Measurements from ENCODE around the gene TMEM238.
"Not testable (repeated sequence)": the region's sequence is repeated elsewhere in the genome, so short reads cannot be mapped to it uniquely, and the experiment has no call there.

Gene TMEM238

DNA sequence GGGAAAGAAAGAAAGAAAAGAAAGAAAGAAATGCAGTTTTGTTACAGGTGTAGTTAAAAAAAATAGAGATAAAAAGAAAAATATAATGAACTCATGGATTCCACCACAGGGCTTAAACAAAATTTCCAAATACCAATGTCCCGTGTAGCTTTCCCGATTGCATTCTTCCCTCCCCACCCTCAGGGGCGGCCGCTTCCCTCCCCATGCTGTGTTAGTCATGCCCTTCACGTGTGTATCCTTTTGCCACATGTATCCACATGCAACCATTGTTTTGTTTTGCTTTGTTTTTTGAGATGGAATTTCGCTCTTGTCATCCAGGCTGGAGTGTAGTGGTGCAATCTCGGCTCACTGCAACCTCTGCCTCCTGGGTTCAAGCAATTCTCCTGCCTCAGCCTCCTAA, 48.0 kb downstream of the TMEM238 start:
- DNase-seq, result no peak

DNA sequence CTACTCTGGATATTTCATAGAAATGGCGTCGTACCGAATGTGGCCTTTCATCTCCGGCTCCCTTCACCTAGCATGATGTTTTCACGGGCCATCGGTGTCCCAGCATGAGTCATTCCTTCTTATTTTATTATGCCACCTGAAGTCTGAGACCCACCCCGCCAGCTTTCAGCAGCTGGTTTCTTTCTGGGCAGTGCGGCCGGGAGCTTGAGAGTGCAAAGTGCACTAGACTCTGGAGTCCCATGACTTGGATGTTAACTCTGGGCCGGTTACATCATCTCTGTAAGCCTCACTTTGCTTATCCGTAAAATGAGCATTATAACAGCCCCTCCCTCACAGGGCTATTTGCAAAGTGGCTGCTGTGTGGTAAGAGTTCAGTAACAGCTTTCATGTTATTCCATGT, 50.2 kb downstream of the TMEM238 start:
- DNase-seq, result no peak

DNA sequence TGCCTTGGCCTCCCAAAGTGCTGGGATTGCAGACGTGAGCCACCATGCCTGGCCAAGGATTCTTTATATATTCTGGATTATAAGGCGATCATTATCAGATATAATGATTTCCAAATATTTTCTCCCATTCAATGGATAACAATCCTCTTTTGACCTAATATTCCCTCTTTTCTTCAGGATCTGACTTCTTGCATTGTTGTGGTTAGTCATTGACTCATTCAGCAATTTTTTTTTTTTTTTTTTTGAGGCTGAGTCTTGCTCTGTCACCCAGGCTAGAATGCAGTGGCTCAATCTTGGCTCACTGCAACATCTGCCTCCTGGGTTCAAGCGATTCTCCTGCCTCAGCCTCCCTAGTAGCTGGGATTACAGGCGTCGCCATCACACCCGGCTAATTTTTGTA, 54.3 kb downstream of the TMEM238 start:
- not testable (repeated sequence) for DNase-seq
